AG04450 (cell line): ENCODE measurements around the gene ZSWIM6. TPM values are rescaled to one million over a fixed set of nuclear protein-coding genes. Genes with fewer than 3 reads are reported as not detected.

Experiments
- CTCF ChIA-PET: fragments of 300-600, 350-600 bp; formaldehyde crosslinking; extraction: SDS; loops from one replicate; lab custom pipeline; 2022; ENCODE audit warnings: antibody characterized with exemption, inconsistent platforms; lab: Charles Lee
- POLR2A ChIA-PET: fragments of 350-600 bp; formaldehyde crosslinking; extraction: SDS; loops from one replicate; lab custom pipeline; 2021; ENCODE audit warnings: antibody characterized with exemption, inconsistent platforms; lab: Yijun Ruan, JAX
- DNase-seq: peaks from one replicate; pipeline ENCODE4 v3.0.0-alpha.2; 2011; ENCODE audit warnings: low read depth, low spot score
- H3K27ac ChIP-seq: one replicate; pipeline ENCODE4 v1.5.1; 2012; ENCODE audit warnings: low read depth, low read length, control low read depth
- H3K27me3 ChIP-seq: one replicate; pipeline ENCODE4 v1.6.0; 2012; ENCODE audit warnings: low read length; ENCODE audit not compliant: control insufficient read depth, insufficient read depth
- H3K4me3 ChIP-seq: 2 replicates; pipeline ENCODE4 v1.5.1; 2011; ENCODE audit warnings: mild to moderate bottlenecking, low read depth, low read length, control low read depth
- H3K9me3 ChIP-seq: 2 replicates; pipeline ENCODE4 v1.5.1; 2012; ENCODE audit warnings: low read length; ENCODE audit not compliant: control insufficient read depth, insufficient read depth
- polyA plus RNA-seq: library from polyadenylated mRNA; depleted of rRNA; stranded (reverse); fragments of >200 nt; gene quantifications from 2 replicates; pipeline ENCODE4 v1.2.3, GENCODE V29; 2011
- TF ChIP-seq, protein P1 (sequence below): IDR thresholded peaks from 2 replicates; pipeline ENCODE4 v1.5.1; 2011; ENCODE audit warnings: low read depth, low read length, control low read depth, inconsistent platforms

Gene ZSWIM6
- polyA plus RNA-seq, 1 experiment: 18.9 TPM

DNA sequence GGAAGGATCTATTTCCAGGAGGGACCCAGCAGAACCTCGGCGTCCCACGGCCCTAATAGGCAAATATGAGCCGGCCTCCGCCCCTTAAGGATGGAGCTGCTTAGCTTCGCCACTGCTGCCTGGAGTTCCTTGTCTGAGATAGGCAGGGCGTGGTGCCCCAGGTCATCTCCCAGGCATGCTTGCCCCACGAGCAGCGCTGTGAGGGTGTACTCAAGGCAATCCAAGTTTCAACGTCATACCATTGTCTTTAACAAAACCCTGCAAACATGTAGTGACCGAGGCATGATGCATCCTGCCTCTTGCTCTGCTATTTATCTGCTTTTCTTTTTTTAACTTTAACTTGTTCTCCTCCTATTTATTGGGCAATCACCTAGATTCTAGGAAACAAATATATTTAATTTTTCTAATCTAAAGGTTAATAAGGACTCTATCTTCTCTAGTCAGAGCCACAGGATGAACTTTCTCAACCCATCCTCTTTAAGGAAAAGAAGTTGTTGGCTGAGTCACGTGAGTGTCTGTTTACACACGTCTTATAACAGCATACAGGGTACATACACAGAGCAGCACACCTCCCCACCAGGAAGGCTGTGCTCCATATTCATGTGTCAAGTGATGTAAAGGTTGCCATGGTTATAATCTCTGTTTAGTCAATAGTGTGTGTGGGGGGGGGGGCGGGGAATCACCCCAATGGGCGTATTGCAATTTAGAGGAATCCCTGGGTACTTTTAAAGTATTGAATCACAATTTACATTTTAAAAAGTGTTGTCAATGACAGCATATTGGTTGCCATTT, 27.3 kb upstream of the ZSWIM6 start:
- ChIA-PET CTCF (interaction anchor here (0.7 to 2.1 kb wide), 7 partner anchors 9 to 627 kb away, joined by 3 to 10 read pairs (median 4); no protein-coding TSS in a partner anchor), POLR2A (interaction anchor here (0.7 to 1.1 kb wide), 3 partner anchors 9 to 27 kb away, joined by 3 to 6 read pairs (median 4); partner anchors contain the start of gene ZSWIM6)
- Histone ChIP-seq H3K9me3 (no peaks in the 10 kb centered on the region), H3K4me3 (peak overlapping the region; percentile 4; the same call in 1 of the 2 replicates), H3K27ac (peak overlapping the region; percentile 78), H3K27me3 (no peaks in the 10 kb centered on the region)
- TF ChIP-seq, protein P1, sequence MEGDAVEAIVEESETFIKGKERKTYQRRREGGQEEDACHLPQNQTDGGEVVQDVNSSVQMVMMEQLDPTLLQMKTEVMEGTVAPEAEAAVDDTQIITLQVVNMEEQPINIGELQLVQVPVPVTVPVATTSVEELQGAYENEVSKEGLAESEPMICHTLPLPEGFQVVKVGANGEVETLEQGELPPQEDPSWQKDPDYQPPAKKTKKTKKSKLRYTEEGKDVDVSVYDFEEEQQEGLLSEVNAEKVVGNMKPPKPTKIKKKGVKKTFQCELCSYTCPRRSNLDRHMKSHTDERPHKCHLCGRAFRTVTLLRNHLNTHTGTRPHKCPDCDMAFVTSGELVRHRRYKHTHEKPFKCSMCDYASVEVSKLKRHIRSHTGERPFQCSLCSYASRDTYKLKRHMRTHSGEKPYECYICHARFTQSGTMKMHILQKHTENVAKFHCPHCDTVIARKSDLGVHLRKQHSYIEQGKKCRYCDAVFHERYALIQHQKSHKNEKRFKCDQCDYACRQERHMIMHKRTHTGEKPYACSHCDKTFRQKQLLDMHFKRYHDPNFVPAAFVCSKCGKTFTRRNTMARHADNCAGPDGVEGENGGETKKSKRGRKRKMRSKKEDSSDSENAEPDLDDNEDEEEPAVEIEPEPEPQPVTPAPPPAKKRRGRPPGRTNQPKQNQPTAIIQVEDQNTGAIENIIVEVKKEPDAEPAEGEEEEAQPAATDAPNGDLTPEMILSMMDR: no peak
- DNase-seq: peak; percentile 58

DNA sequence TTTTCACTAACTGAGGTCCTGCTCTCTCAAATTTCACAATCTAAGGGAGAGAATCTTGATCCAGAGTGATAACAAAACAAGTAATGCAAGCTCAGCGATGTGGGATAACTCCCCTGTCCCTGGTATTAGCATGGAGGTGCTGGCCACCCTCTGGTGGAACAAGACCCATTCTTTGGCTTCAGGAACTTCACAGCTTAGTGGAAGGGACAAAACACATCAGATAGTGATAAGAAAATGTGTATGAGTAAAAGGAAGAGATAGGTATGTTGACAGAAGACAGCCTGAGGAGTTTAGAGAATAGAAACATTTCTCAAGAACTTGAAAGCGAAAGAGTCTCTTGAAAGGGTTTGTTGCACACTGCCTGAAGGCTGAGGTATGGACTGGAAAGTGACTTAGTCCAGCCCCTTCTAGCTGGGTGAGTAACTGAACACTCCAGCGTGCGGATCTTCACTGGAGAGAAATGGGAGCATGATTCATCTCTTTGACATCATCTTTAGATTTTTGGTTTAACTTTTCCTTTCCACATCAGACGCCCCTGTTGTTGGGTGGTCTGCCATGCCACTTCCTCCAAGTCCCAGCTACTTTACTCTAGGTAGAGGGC, 25.4 kb upstream of the ZSWIM6 start:
- TF ChIP-seq, protein P1: no peak
- peak overlapping the region; percentile 33 for H3K4me3 ChIP-seq
- peak overlapping the region; percentile 80 for H3K27ac ChIP-seq
- no peaks in the 10 kb centered on the region for H3K9me3 ChIP-seq
- no peaks in the 10 kb centered on the region for H3K27me3 ChIP-seq
- DNase-seq: no peak
- ChIA-PET CTCF (interaction anchor here (1.4 kb wide), 1 partner anchor 348 kb away, joined by 5 read pairs; no protein-coding TSS in a partner anchor), POLR2A (interaction anchor here (0.6 to 1.6 kb wide), 4 partner anchors 10 to 79 kb away, joined by 3 to 14 read pairs (median 4); partner anchors contain the start of gene ZSWIM6)

DNA sequence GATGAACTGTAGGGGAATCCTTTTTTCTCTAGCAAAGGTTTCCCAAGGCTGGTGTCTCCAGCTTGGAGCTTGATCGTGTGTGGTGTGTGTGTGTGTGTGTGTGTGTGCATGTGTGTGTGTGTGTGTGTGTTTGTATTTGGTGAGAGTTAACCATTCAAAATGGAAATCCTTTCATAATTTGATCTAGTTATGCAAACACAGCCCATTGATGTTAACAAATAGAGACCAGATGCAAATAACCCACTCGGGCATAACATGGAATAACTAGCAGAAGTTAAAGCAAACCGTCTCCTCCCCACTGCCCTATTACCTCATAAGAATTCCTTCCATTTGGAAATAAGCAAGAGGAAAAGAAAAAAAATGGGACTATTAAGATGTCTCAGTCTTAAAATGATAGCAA, 24.9 kb upstream of the ZSWIM6 start:
- TF ChIP-seq, protein P1: no peak
- CTCF ChIA-PET: interaction anchor here (0.7 to 1.4 kb wide), 2 partner anchors 148 to 348 kb away, joined by 3 to 5 read pairs; no protein-coding TSS in a partner anchor
- Histone ChIP-seq H3K27me3 (no peaks in the 10 kb centered on the region), H3K9me3 (no peaks in the 10 kb centered on the region), H3K27ac (peak overlapping the region; percentile 80), H3K4me3 (0 out of 2 replicates have a peak overlapping the region, but pooled peaks have one; percentile 33)
- POLR2A ChIA-PET: interaction anchor here (0.6 to 1.6 kb wide), 4 partner anchors 11 to 80 kb away, joined by 3 to 14 read pairs (median 4); partner anchors contain the start of gene ZSWIM6
- DNase-seq: no peak

DNA sequence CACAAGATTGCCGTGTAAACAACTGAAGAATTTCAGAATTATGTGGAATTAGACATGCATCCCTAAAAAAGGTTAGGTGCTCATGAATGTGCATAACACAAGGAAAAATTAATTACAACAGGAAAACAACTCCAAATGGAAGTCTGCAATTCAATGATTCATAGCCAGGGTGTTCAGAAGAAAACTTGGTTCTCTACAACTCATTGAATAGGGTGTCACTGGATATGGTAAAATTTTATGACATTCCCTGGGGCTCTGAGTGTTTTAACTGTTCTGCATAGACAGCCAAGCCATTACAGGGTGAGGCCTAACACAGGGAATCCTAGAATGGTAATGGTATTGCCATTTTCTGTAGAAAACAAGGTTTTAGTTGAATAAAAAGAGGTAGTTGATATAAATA, 24.4 kb upstream of the ZSWIM6 start:
- TF ChIP-seq, protein P1: no peak
- no peak overlapping the region for H3K27ac ChIP-seq
- CTCF ChIA-PET: interaction anchor here (0.7 to 1.6 kb wide), 4 partner anchors 14 to 349 kb away, joined by 3 to 5 read pairs (median 4); no protein-coding TSS in a partner anchor
- no peak for DNase-seq
- H3K27me3 ChIP-seq: no peaks in the 10 kb centered on the region
- H3K9me3 ChIP-seq: no peaks in the 10 kb centered on the region
- H3K4me3 ChIP-seq: no peak overlapping the region
- POLR2A ChIA-PET: interaction anchor here (0.6 to 1.6 kb wide), 2 partner anchors 24 kb away, joined by 3 to 14 read pairs; partner anchors contain the start of gene ZSWIM6
